MM.1S (cell line): ENCODE results near the gene EFCAB14.

ENCODE experiments used
- DNase-seq: peaks from one replicate; pipeline ENCODE4 v3.0.0-alpha.2; 2015
- H2AFZ ChIP-seq: fragments of 300-600 bp; sonication (generic); 2 replicates; pipeline ENCODE4 v1.6.0; 2016; ENCODE audit warnings: antibody characterized with exemption, low read length
- H3F3A ChIP-seq: fragments of 300-600 bp; sonication (generic); 2 replicates; pipeline ENCODE4 v1.6.1; 2016; ENCODE audit warnings: mild to moderate bottlenecking, antibody characterized with exemption, low read length, moderate library complexity, mixed read lengths; ENCODE audit not compliant: insufficient read depth
- H3K27ac ChIP-seq: fragments of 300-600 bp; sonication (generic); 2 replicates; pipeline ENCODE4 v1.5.1; 2016; ENCODE audit warnings: mild to moderate bottlenecking, low read length
- H3K27me3 ChIP-seq: fragments of 300-600 bp; sonication (generic); replicated peaks from 2 replicates; pipeline ENCODE4 v1.6.0; 2016; ENCODE audit warnings: low read length; ENCODE audit not compliant: insufficient read depth
- H3K36me3 ChIP-seq: fragments of 300-600 bp; sonication (generic); replicated peaks from 2 replicates; pipeline ENCODE4 v1.6.1; 2016; ENCODE audit warnings: mild to moderate bottlenecking, low read length, mixed read lengths; ENCODE audit not compliant: insufficient read depth
- H3K4me1 ChIP-seq: fragments of 300-600 bp; sonication (generic); 2 replicates; pipeline ENCODE4 v1.6.1; 2016; ENCODE audit warnings: low read length, mixed read lengths
- H3K4me2 ChIP-seq: fragments of 300-600 bp; sonication (generic); 2 replicates; pipeline ENCODE4 v1.6.0; 2016; ENCODE audit warnings: low read depth, low read length
- H3K4me3 ChIP-seq: fragments of 300-600 bp; sonication (generic); 2 replicates; pipeline ENCODE4 v1.5.1; 2016; ENCODE audit warnings: low read length, mixed read lengths
- H3K79me2 ChIP-seq: fragments of 300-600 bp; sonication (generic); 2 replicates; pipeline ENCODE4 v1.6.1; 2016; ENCODE audit warnings: mixed run types, low read length, mixed read lengths
- H3K9ac ChIP-seq: fragments of 300-600 bp; sonication (generic); 2 replicates; pipeline ENCODE4 v1.6.1; 2016; ENCODE audit warnings: low read length, mixed read lengths
- H3K9me2 ChIP-seq: fragments of 300-600 bp; sonication (generic); replicated peaks from 2 replicates; pipeline ENCODE4 v1.6.1; 2016; ENCODE audit warnings: mild to moderate bottlenecking, low read length, mixed read lengths; ENCODE audit not compliant: insufficient read depth
- H3K9me3 ChIP-seq: fragments of 300-600 bp; sonication (generic); replicated peaks from 2 replicates; pipeline ENCODE4 v1.6.1; 2016; ENCODE audit warnings: mild to moderate bottlenecking, low read length, mixed read lengths; ENCODE audit not compliant: insufficient read depth
- H4K20me1 ChIP-seq: fragments of 300-600 bp; sonication (generic); 2 replicates; pipeline ENCODE4 v1.6.1; 2016; ENCODE audit warnings: mild to moderate bottlenecking, low read length, moderate library complexity, mixed read lengths; ENCODE audit not compliant: insufficient read depth
- CTCF ChIP-seq: fragments of 300-600 bp; sonication (generic); IDR thresholded peaks from 2 replicates; pipeline ENCODE4 v1.5.1; 2016; ENCODE audit warnings: antibody characterized with exemption, low read length, mixed read lengths
- EZH2 ChIP-seq: fragments of 300-600 bp; sonication (generic); optimal IDR thresholded peaks from 2 replicates; pipeline ENCODE3; 2017; ENCODE audit warnings: low read depth, mild to moderate bottlenecking, antibody characterized with exemption, low read length, mixed read lengths
- EZH2phosphoT487 ChIP-seq: fragments of 300-600 bp; sonication (generic); IDR thresholded peaks from 2 replicates; pipeline ENCODE4 v1.6.1; 2018; ENCODE audit warnings: antibody characterized with exemption, low read length

The EFCAB14 gene

GRCh38 chr1:46764402-46764801 lies 45.5 kb upstream of the EFCAB14 start:
- H3K4me1 ChIP-seq = no peaks in the 10 kb centered on the region
- H3K9ac ChIP-seq = no peak overlapping the region
- H3K9me2 ChIP-seq = no peaks in the 10 kb centered on the region
- H3K4me2 ChIP-seq = no peak overlapping the region
- no peaks in the 10 kb centered on the region for H3K36me3 ChIP-seq
- H3K79me2 ChIP-seq = no peaks in the 10 kb centered on the region
- no peaks in the 10 kb centered on the region for H3K9me3 ChIP-seq
- H3F3A ChIP-seq = no peaks in the 10 kb centered on the region
- TF ChIP-seq EZH2phosphoT487 (no peak), CTCF (no peak), EZH2 (no peak)
- H2AFZ ChIP-seq = no peak overlapping the region
- no peak overlapping the region for H3K4me3 ChIP-seq
- no peaks in the 10 kb centered on the region for H3K27me3 ChIP-seq
- no peak for DNase-seq
- no peak overlapping the region for H3K27ac ChIP-seq
- H4K20me1 ChIP-seq = no peaks in the 10 kb centered on the region

GRCh38 chr1:46761740-46762139 lies 42.8 kb upstream of the EFCAB14 start:
- Histone ChIP-seq H3K9me2 (no peaks in the 10 kb centered on the region), H3K4me1 (no peaks in the 10 kb centered on the region), H3K4me3 (no peak overlapping the region), H3K9me3 (no peaks in the 10 kb centered on the region), H3K27me3 (no peaks in the 10 kb centered on the region), H2AFZ (no peak overlapping the region), H3K79me2 (no peaks in the 10 kb centered on the region), H3K4me2 (no peak overlapping the region), H3K9ac (no peak overlapping the region), H4K20me1 (no peaks in the 10 kb centered on the region), H3K27ac (no peak overlapping the region), H3K36me3 (no peaks in the 10 kb centered on the region), H3F3A (no peaks in the 10 kb centered on the region)
- no peak for DNase-seq
- TF ChIP-seq EZH2 (no peak), EZH2phosphoT487 (no peak), CTCF (no peak)

- Histone ChIP-seq H3F3A (no peaks in the 10 kb centered on the region), H3K27ac (no peak overlapping the region), H3K9ac (no peak overlapping the region), H3K27me3 (no peaks in the 10 kb centered on the region), H4K20me1 (no peaks in the 10 kb centered on the region), H3K4me2 (no peak overlapping the region), H3K4me3 (no peak overlapping the region), H3K9me3 (no peaks in the 10 kb centered on the region), H2AFZ (no peak overlapping the region), H3K4me1 (no peaks in the 10 kb centered on the region), H3K9me2 (no peaks in the 10 kb centered on the region), H3K36me3 (no peaks in the 10 kb centered on the region), H3K79me2 (no peaks in the 10 kb centered on the region)
- no peak for DNase-seq
- TF ChIP-seq CTCF (no peak), EZH2 (no peak), EZH2phosphoT487 (no peak)
These were observed 41.7 kb upstream of the EFCAB14 start for GRCh38 chr1:46760558-46761166.
